Cardiac fibroblast (primary cell): ENCODE results near the gene CCDC87.
A peak's percentile ranks its signal among the peaks of the same experiment; 100 is the strongest.

Experiments used
- DNase-seq, 2 donors: peaks; one replicate each; pipeline versions ENCODE4 v3.0.0 to v3.0.0-alpha.2; 2010; ENCODE audit warnings: low read depth in 2 of 2
- H3K4me3 ChIP-seq, 2 donors: replicated peaks in 1 of 2; 1 replicate in 1 of 2; 2 replicates in 1 of 2; pipeline ENCODE4 v1.5.1; 2011; ENCODE audit warnings: low read depth in 2 of 2, low read length in 2 of 2, mild to moderate bottlenecking in 2 of 2, moderate library complexity in 1 of 2
- TF ChIP-seq, protein P1 (sequence below): IDR thresholded peaks from one replicate; pipeline ENCODE4 v1.5.1; 2011; ENCODE audit warnings: low read depth, mild to moderate bottlenecking, low read length, inconsistent platforms

CCDC87 gene

DNA sequence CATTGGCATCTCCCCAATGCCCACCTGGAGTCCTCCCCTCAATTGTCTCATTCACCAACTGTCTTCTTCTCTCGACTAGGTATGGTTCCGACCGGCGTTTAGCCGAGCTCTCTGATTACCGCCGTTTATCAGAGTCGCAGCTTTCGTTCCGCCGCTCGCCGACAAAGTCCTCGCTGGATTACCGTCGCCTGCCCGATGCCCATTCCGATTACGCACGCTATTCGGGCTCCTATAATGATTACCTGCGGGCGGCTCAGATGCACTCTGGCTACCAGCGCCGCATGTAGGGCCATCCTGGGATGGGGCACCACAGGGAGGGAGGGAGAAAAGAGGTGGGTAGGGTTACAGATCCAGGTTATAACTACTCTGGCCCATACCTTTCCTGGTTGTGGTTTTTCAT is 33.5 kb upstream of the CCDC87 start:
- TF ChIP-seq, protein P1, sequence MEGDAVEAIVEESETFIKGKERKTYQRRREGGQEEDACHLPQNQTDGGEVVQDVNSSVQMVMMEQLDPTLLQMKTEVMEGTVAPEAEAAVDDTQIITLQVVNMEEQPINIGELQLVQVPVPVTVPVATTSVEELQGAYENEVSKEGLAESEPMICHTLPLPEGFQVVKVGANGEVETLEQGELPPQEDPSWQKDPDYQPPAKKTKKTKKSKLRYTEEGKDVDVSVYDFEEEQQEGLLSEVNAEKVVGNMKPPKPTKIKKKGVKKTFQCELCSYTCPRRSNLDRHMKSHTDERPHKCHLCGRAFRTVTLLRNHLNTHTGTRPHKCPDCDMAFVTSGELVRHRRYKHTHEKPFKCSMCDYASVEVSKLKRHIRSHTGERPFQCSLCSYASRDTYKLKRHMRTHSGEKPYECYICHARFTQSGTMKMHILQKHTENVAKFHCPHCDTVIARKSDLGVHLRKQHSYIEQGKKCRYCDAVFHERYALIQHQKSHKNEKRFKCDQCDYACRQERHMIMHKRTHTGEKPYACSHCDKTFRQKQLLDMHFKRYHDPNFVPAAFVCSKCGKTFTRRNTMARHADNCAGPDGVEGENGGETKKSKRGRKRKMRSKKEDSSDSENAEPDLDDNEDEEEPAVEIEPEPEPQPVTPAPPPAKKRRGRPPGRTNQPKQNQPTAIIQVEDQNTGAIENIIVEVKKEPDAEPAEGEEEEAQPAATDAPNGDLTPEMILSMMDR, result no peak
- no peak for DNase-seq
- no peak overlapping the region for H3K4me3 ChIP-seq

DNA sequence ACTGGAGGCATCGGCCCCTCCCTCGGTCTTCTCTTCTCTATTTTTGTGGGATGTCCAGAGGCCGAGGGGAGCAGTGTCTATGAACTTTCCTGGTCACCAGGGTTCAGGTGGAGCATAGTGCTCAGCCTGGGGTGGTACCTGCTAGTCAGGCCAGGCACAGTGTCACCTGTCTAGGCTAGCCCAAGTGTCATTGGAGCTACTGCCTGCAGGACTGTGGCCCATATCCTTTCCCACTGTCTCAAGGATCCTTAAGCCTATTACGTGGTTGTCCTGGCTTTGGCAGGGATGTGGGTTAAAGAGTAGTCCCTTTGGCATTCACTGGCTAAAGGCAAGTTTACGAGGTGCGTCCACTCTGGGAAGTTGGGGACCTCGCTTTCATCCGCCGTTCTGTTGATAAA is 32.9 kb upstream of the CCDC87 start:
- H3K4me3 ChIP-seq, result no peak overlapping the region
- no peak for DNase-seq
- TF ChIP-seq, protein P1, result no peak

DNA sequence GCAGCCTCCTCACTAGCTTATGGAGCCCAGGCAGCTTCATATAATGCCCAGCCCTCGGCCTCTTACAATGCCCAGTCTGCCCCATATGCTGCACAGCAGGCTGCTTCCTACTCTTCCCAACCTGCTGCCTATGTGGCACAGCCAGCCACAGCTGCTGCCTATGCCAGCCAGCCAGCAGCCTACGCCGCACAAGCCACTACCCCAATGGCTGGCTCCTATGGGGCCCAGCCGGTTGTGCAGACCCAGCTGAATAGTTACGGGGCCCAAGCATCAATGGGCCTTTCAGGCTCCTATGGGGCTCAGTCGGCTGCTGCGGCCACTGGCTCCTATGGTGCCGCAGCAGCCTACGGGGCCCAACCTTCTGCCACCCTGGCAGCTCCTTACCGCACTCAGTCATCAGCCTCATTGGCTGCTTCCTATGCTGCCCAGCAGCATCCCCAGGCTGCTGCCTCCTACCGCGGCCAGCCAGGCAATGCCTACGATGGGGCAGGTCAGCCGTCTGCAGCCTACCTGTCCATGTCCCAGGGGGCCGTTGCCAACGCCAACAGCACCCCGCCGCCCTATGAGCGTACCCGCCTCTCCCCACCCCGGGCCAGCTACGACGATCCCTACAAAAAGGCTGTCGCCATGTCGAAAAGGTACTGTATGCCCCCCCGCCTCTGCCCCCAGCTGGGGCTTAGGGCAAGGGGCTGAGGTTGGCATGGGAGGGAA is 32.3 kb upstream of the CCDC87 start:
- DNase-seq, result no peak
- no peak overlapping the region for H3K4me3 ChIP-seq
- TF ChIP-seq, protein P1, result no peak

- no peak for DNase-seq
- no peak overlapping the region for H3K4me3 ChIP-seq
- TF ChIP-seq, protein P1, result no peak
These were observed 31.6 kb upstream of the CCDC87 start for GRCh38 chr11:66624450-66624849.

- peak; percentile 70 to 88 for DNase-seq
- TF ChIP-seq, protein P1, result no peak
- H3K4me3 ChIP-seq, result peak overlapping the region; percentile 93 to 97
These were observed 26.3 kb upstream of the CCDC87 start for GRCh38 chr11:66619080-66619554.

DNA sequence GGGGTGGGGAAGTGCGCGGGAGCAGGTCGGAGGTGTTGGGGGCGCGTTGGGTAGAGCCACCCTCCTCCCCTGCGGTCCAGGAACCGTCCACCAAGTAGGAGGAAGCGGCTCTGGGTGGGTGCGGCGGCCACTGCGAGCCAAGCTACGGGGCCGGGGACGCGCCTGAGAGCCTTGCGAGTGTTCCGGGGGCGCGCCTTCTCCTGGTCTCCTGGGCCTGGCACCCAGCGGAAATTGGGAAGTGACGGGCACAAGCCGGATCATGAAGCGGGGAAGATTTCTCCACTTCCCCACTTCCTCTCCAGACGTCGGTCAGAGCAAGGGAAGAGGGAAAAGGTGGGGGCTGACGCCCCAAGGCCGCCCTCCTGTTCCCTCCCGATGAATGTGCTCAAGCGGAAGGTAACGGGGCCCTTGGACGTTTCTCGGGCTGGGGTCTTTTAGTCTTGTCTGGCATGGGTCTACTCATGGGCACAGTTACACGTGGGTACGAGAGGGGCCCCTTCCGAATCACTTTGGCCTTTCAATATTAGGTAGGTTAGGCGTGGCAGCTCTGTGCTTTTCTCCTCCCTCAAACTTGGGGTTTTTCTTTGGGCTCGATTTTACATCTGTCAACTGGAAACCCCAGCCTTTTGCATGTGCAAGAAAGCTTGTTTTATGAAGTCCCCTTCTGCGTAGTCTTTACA is 24.4 kb upstream of the CCDC87 start:
- DNase-seq, result peak in 1 of 2 donors; percentile 64
- TF ChIP-seq, protein P1, result no peak
- peak overlapping the region; percentile 93 to 97 for H3K4me3 ChIP-seq
